Neural progenitor cell (in vitro differentiated cells): ENCODE measurements around the gene HYAL3. TPM values are rescaled to one million over a fixed set of nuclear protein-coding genes. Genes with fewer than 3 reads are reported as not detected.

Experiments
- DNase-seq: peaks from one replicate; pipeline ENCODE4 v3.0.0-alpha.2; 2016; ENCODE audit warnings: low spot score
- H2AFZ ChIP-seq: fragments of 200-600 bp; sonication (generic); replicated peaks from 2 replicates; pipeline ENCODE4 v1.6.1; 2016; ENCODE audit warnings: antibody characterized with exemption
- H3F3A ChIP-seq: fragments of 200-600 bp; sonication (generic); 2 replicates; pipeline ENCODE4 v1.6.1; 2016; ENCODE audit warnings: antibody characterized with exemption, low read depth
- H3K27ac ChIP-seq: fragments of 200-600 bp; sonication (generic); 2 replicates; pipeline ENCODE4 v1.5.1; 2016; ENCODE audit warnings: mild to moderate bottlenecking
- H3K27me3 ChIP-seq: fragments of 200-600 bp; sonication (generic); 2 replicates; pipeline ENCODE4 v1.6.1; 2016; ENCODE audit warnings: mild to moderate bottlenecking, moderate library complexity
- H3K36me3 ChIP-seq: fragments of 200-600 bp; sonication (generic); 2 replicates; pipeline ENCODE4 v1.5.1; 2016
- H3K4me1 ChIP-seq: fragments of 200-600 bp; sonication (generic); 2 replicates; pipeline ENCODE4 v1.6.1; 2016; ENCODE audit warnings: mixed run types
- H3K4me2 ChIP-seq: fragments of 200-600 bp; sonication (generic); 2 replicates; pipeline ENCODE4 v1.6.1; 2016
- H3K4me3 ChIP-seq: fragments of 200-600 bp; sonication (generic); 2 replicates; pipeline ENCODE4 v1.5.1; 2016
- H3K79me2 ChIP-seq: fragments of 200-600 bp; sonication (generic); 2 replicates; pipeline ENCODE4 v1.6.1; 2016; ENCODE audit warnings: low read depth
- H3K9ac ChIP-seq: fragments of 200-600 bp; sonication (generic); 2 replicates; pipeline ENCODE4 v1.6.1; 2016
- H3K9me3 ChIP-seq: fragments of 200-600 bp; sonication (generic); 2 replicates; pipeline ENCODE4 v1.5.1; 2016; ENCODE audit warnings: low read depth
- H4K20me1 ChIP-seq: fragments of 200-600 bp; sonication (generic); 2 replicates; pipeline ENCODE4 v1.6.1; 2016; ENCODE audit warnings: low read depth
- H3K27ac Mint-ChIP-seq: 3 replicates; pipeline ENCODE4 v1.8.0; 2021; ENCODE audit warnings: mixed read lengths
- H3K27me3 Mint-ChIP-seq: 2 replicates; pipeline ENCODE4 v1.8.0; 2022; ENCODE audit warnings: low read depth, mild to moderate bottlenecking, inconsistent platforms, moderate library complexity, mixed read lengths; ENCODE audit not compliant: insufficient read depth
- H3K36me3 Mint-ChIP-seq: 3 replicates; pipeline ENCODE4 v1.8.0; 2021; ENCODE audit warnings: mixed read lengths
- H3K4me1 Mint-ChIP-seq: 3 replicates; pipeline ENCODE4 v1.8.0; 2021; ENCODE audit warnings: mixed read lengths
- H3K4me3 Mint-ChIP-seq: 3 replicates; pipeline ENCODE4 v1.8.0; 2021; ENCODE audit warnings: mild to moderate bottlenecking, moderate library complexity, mixed read lengths
- H3K9me3 Mint-ChIP-seq: 3 replicates; pipeline ENCODE4 v1.8.0; 2020; ENCODE audit warnings: mixed read lengths
- CTCF ChIP-seq: fragments of 200-600 bp; sonication (generic); IDR thresholded peaks from 2 replicates; pipeline ENCODE4 v1.5.1; 2017; ENCODE audit warnings: antibody characterized with exemption, mild to moderate bottlenecking
- EZH2 ChIP-seq: fragments of 200-600 bp; sonication (generic); IDR thresholded peaks from 2 replicates; pipeline ENCODE4 v1.6.1; 2017; ENCODE audit warnings: antibody characterized with exemption, mild to moderate bottlenecking, moderate library complexity
- EZH2phosphoT487 ChIP-seq: fragments of 200-600 bp; sonication (generic); IDR thresholded peaks from 2 replicates; pipeline ENCODE4 v1.6.1; 2017; ENCODE audit warnings: antibody characterized with exemption
- total RNA-seq: library from RNA; depleted of rRNA; stranded (reverse); fragments of >200 nt; gene quantifications from 2 replicates; pipeline ENCODE4 v1.2.3, GENCODE V29; 2015; ENCODE audit warnings: low replicate concordance

The HYAL3 gene
- total RNA-seq, 1 donor from 2014 or later, result 2.2 TPM

- H3K4me2 ChIP-seq, result no peak overlapping the region
- H3K9ac ChIP-seq, result no peak overlapping the region
- H3K36me3 Mint-ChIP-seq, result peaks cover 1% of the 10 kb centered on the region
- no peaks in the 10 kb centered on the region for H3F3A ChIP-seq
- peaks cover 18% of the 10 kb centered on the region for H3K4me1 ChIP-seq
- peaks cover 12% of the 10 kb centered on the region for H3K79me2 ChIP-seq
- TF ChIP-seq CTCF, result no peak
- TF ChIP-seq EZH2, result no peak
- no peak for TF ChIP-seq EZH2phosphoT487
- peak; percentile 1 for DNase-seq
- H2AFZ ChIP-seq, result no peak overlapping the region
- no peak overlapping the region for H3K4me3 Mint-ChIP-seq
- H3K27me3 Mint-ChIP-seq, result peaks cover 13% of the 10 kb centered on the region
- H3K4me1 Mint-ChIP-seq, result peaks cover 32% of the 10 kb centered on the region
- H3K27me3 ChIP-seq, result no peaks in the 10 kb centered on the region
- H3K9me3 Mint-ChIP-seq, result no peaks in the 10 kb centered on the region
- H3K9me3 ChIP-seq, result no peaks in the 10 kb centered on the region
- no peaks in the 10 kb centered on the region for H3K36me3 ChIP-seq
- H3K27ac Mint-ChIP-seq, result no peak overlapping the region
- H3K4me3 ChIP-seq, result no peak overlapping the region
- no peak overlapping the region for H3K27ac ChIP-seq
- H4K20me1 ChIP-seq, result peaks cover 6% of the 10 kb centered on the region
These were observed 3.4 kb downstream of the HYAL3 start for GRCh38 chr3:50295553-50296431.

- Histone ChIP-seq H3K9me3 (no peaks in the 10 kb centered on the region), H4K20me1 (peaks cover 6% of the 10 kb centered on the region), H3K27me3 (no peaks in the 10 kb centered on the region), H3K9ac (no peak overlapping the region), H3F3A (no peaks in the 10 kb centered on the region), H2AFZ (no peak overlapping the region), H3K36me3 (no peaks in the 10 kb centered on the region), H3K4me1 (peaks cover 18% of the 10 kb centered on the region), H3K4me2 (no peak overlapping the region), H3K27ac (no peak overlapping the region), H3K4me3 (no peak overlapping the region), H3K79me2 (peaks cover 12% of the 10 kb centered on the region)
- no peak for TF ChIP-seq CTCF
- no peak for TF ChIP-seq EZH2phosphoT487
- no peak for TF ChIP-seq EZH2
- no peaks in the 10 kb centered on the region for H3K9me3 Mint-ChIP-seq
- H3K4me3 Mint-ChIP-seq, result no peak overlapping the region
- peaks cover 24% of the 10 kb centered on the region for H3K4me1 Mint-ChIP-seq
- H3K36me3 Mint-ChIP-seq, result peaks cover 1% of the 10 kb centered on the region
- peak; percentile 1 for DNase-seq
- peaks cover 12% of the 10 kb centered on the region for H3K27me3 Mint-ChIP-seq
- no peak overlapping the region for H3K27ac Mint-ChIP-seq
These were observed 4.5 kb downstream of the HYAL3 start for GRCh38 chr3:50294492-50295403.

GRCh38 chr3:50294089-50294488 lies 5.1 kb downstream of the HYAL3 start:
- Mint-ChIP-seq H3K9me3 (no peaks in the 10 kb centered on the region), H3K27ac (no peak overlapping the region)

More at GRCh38 chr3:50294089-50294488, 5.1 kb downstream of the HYAL3 start:
- Mint-ChIP-seq H3K4me1 (peaks cover 19% of the 10 kb centered on the region), H3K4me3 (no peak overlapping the region), H3K36me3 (peaks cover 1% of the 10 kb centered on the region), H3K27me3 (peaks cover 10% of the 10 kb centered on the region)
- H4K20me1 ChIP-seq, result peaks cover 6% of the 10 kb centered on the region
- H3K27ac ChIP-seq, result no peak overlapping the region
- H3K9me3 ChIP-seq, result no peaks in the 10 kb centered on the region
- H3K4me3 ChIP-seq, result no peak overlapping the region
- no peak for TF ChIP-seq EZH2
- TF ChIP-seq CTCF, result no peak
- TF ChIP-seq EZH2phosphoT487, result no peak
- peaks cover 12% of the 10 kb centered on the region for H3K79me2 ChIP-seq
- no peak overlapping the region for H3K9ac ChIP-seq
- no peak overlapping the region for H3K4me2 ChIP-seq
- H3F3A ChIP-seq, result no peaks in the 10 kb centered on the region
- no peak overlapping the region for H2AFZ ChIP-seq
- no peak for DNase-seq
- H3K27me3 ChIP-seq, result no peaks in the 10 kb centered on the region
- no peaks in the 10 kb centered on the region for H3K36me3 ChIP-seq
- peaks cover 18% of the 10 kb centered on the region for H3K4me1 ChIP-seq
